ENCODE results near the gene NXN. TPM values are rescaled to one million over a fixed set of nuclear protein-coding genes. Genes with fewer than 3 reads are reported as not detected.

Gene NXN
- polyA plus RNA-seq, 1 of the 3 experiments (the other 2 are of a cell fraction) = 23.9 TPM

- no peaks in the 10 kb centered on the region for H3K9me3 ChIP-seq
- H3K9me2 ChIP-seq = no peaks in the 10 kb centered on the region
- H3F3A ChIP-seq (replicated peaks; ENCODE audit: insufficient read depth) = no peaks in the 10 kb centered on the region
- no peak for DNase-seq
- H2AFZ ChIP-seq (ENCODE audit: low read depth) = no peak overlapping the region
- ChIA-PET CTCF (no interaction called here), POLR2A (no interaction called here)
- H3K9ac ChIP-seq = no peak overlapping the region
- no peaks in the 10 kb centered on the region for H3K79me2 ChIP-seq (ENCODE audit: insufficient read depth)
- no peak overlapping the region for H3K27ac ChIP-seq (ENCODE audit: low read depth in 2 of 2, low read length in 1 of 2)
- no peaks in the 10 kb centered on the region for H3K36me3 ChIP-seq (replicated peaks in 1 of 2; ENCODE audit: control insufficient read depth in 1 of 2, insufficient read depth in 2 of 2, low read length in 1 of 2)
- WGBS (ENCODE audit: low lambda C conversion rate) = 73% methylated on average over 14 of the region's 14 CpGs
- H4K20me1 ChIP-seq (ENCODE audit: insufficient read depth) = no peaks in the 10 kb centered on the region
- TF ChIP-seq SIN3A (IDR thresholded peaks at IDR 0.05; ENCODE audit: borderline replicate concordance, low read depth, low read length) (no peak), RCOR1 (IDR thresholded peaks at IDR 0.05; ENCODE audit: low read length) (no peak), POLR2AphosphoS5 (IDR thresholded peaks at IDR 0.05; ENCODE audit: low read depth, low read length) (no peak)
- no peak overlapping the region for H3K4me2 ChIP-seq
- H3K4me1 ChIP-seq (ENCODE audit: control insufficient read depth in 1 of 2, insufficient read depth in 2 of 2, low read depth in 1 of 2, low read length in 1 of 2) = no peaks in the 10 kb centered on the region; a peak in 1 of 4 replicates
- no peak overlapping the region for H3K4me3 ChIP-seq (ENCODE audit: low read depth in 2 of 2, low read length in 1 of 2)
- peaks cover 35% of the 10 kb centered on the region for H3K27me3 ChIP-seq (ENCODE audit: insufficient read depth)
These were observed 83.1 kb downstream of the NXN start for GRCh38 chr17:896454-896853.

GRCh38 chr17:892958-893357, 86.6 kb downstream of the NXN start:
- no peaks in the 10 kb centered on the region; the same call in 1 of the 2 replicates for H3K79me2 ChIP-seq (ENCODE audit: insufficient read depth)

More at GRCh38 chr17:892958-893357, 86.6 kb downstream of the NXN start:
- Histone ChIP-seq H3K4me3 (ENCODE audit: low read depth in 2 of 2, low read length in 1 of 2) (no peak overlapping the region), H3K9me3 (no peaks in the 10 kb centered on the region), H3K4me2 (no peak overlapping the region), H3K27me3 (ENCODE audit: insufficient read depth) (peaks cover 30% of the 10 kb centered on the region), H4K20me1 (ENCODE audit: insufficient read depth) (peaks cover 4% of the 10 kb centered on the region; the same call in 1 of the 2 replicates), H2AFZ (ENCODE audit: low read depth) (no peak overlapping the region), H3K9ac (no peak overlapping the region), H3F3A (replicated peaks; ENCODE audit: insufficient read depth) (no peaks in the 10 kb centered on the region), H3K27ac (ENCODE audit: low read depth in 2 of 2, low read length in 1 of 2) (no peak overlapping the region), H3K36me3 (replicated peaks in 1 of 2; ENCODE audit: control insufficient read depth in 1 of 2, insufficient read depth in 2 of 2, low read length in 1 of 2) (no peaks in the 10 kb centered on the region), H3K9me2 (no peaks in the 10 kb centered on the region), H3K4me1 (ENCODE audit: control insufficient read depth in 1 of 2, insufficient read depth in 2 of 2, low read depth in 1 of 2, low read length in 1 of 2) (no peaks in the 10 kb centered on the region; a peak in 1 of 4 replicates)
- no peak for DNase-seq
- no peak for TF ChIP-seq YY1 (IDR thresholded peaks at IDR 0.05; ENCODE audit: low read depth)
- TF ChIP-seq POLR2AphosphoS5 (IDR thresholded peaks at IDR 0.05; ENCODE audit: low read depth, low read length) = no peak
- no peak for TF ChIP-seq TCF12 (IDR thresholded peaks at IDR 0.05)
- no peak for TF ChIP-seq NRF1 (IDR thresholded peaks at IDR 0.05; ENCODE audit: low read depth, low read length)
- no peak for TF ChIP-seq TEAD4 (IDR thresholded peaks at IDR 0.05; ENCODE audit: borderline replicate concordance, insufficient read depth)
- TF ChIP-seq ZBTB33 (IDR thresholded peaks at IDR 0.05; ENCODE audit: borderline replicate concordance, low read depth) = no peak
- TF ChIP-seq SIN3A (IDR thresholded peaks at IDR 0.05; ENCODE audit: borderline replicate concordance, low read depth, low read length) = no peak
- no peak for TF ChIP-seq RXRA (IDR thresholded peaks at IDR 0.05; ENCODE audit: borderline replicate concordance, low read depth)
- TF ChIP-seq GABPA (IDR thresholded peaks at IDR 0.05; ENCODE audit: low read depth) = no peak
- no peak for TF ChIP-seq IRF3 (IDR thresholded peaks at IDR 0.05; ENCODE audit: low read depth, low read length)
- TF ChIP-seq MEF2A (IDR thresholded peaks at IDR 0.05; ENCODE audit: borderline replicate concordance, low read depth) = no peak
- no peak for TF ChIP-seq CHD2 (IDR thresholded peaks at IDR 0.05; ENCODE audit: low read length, partially characterized antibody)
- no peak for TF ChIP-seq PBX3 (IDR thresholded peaks at IDR 0.05)
- TF ChIP-seq USF2 (IDR thresholded peaks at IDR 0.05; ENCODE audit: borderline replicate concordance, low read depth, low read length) = no peak
- no peak for TF ChIP-seq USF1 (IDR thresholded peaks at IDR 0.05; ENCODE audit: borderline replicate concordance, low read depth)
- no peak for TF ChIP-seq RCOR1 (IDR thresholded peaks at IDR 0.05; ENCODE audit: low read length)
- no peak for TF ChIP-seq CTCF (IDR thresholded peaks at IDR 0.05)
- CTCF ChIA-PET = interaction anchor here (0.9 kb wide), 1 partner anchor 104 kb away, joined by 3 read pairs; the partner anchor contains the start of gene TIMM22
- WGBS (ENCODE audit: low lambda C conversion rate) = 58% methylated on average over 8 of the region's 8 CpGs
- POLR2A ChIA-PET = no interaction called here
